K562 (cell line): ENCODE results near the gene KLK3. TPM values are rescaled to one million over a fixed set of nuclear protein-coding genes. Genes with fewer than 3 reads are reported as not detected.
A peak's percentile ranks its signal among the peaks of the same experiment; 100 is the strongest.

ENCODE experiments used
- ARHGAP35 ChIP-seq: fragments of 450-650 bp; IDR thresholded peaks from 2 replicates; pipeline ENCODE4 v1.6.1; 2018; ENCODE audit not compliant: partially characterized antibody
- ASH1L ChIP-seq: fragments of 450-650 bp; IDR thresholded peaks from 2 replicates; pipeline ENCODE4 v1.6.1; 2018; ENCODE audit warnings: borderline replicate concordance, mild to moderate bottlenecking, low read depth; ENCODE audit not compliant: partially characterized antibody
- DPF2 ChIP-seq: fragments of 450-650 bp; IDR thresholded peaks from 2 replicates; pipeline ENCODE4 v1.6.1; 2016
- ELF4 ChIP-seq: fragments of 450-650 bp; formaldehyde crosslinking; IDR thresholded peaks from 2 replicates; pipeline ENCODE4 v1.4.0; 2022; ENCODE audit warnings: missing genetic modification characterization
- RAD51 ChIP-seq: fragments of 450-650 bp; IDR thresholded peaks from 2 replicates; pipeline ENCODE4 v1.7.1; 2016; ENCODE audit warnings: low read depth, mild to moderate bottlenecking, borderline replicate concordance
- RCOR1 ChIP-seq, 2 experiments: IDR thresholded peaks; 2 replicates each; pipeline ENCODE4 v1.6.1; 2012; ENCODE audit warnings: low read depth in 2 of 2, low read length in 2 of 2, borderline replicate concordance in 1 of 2, improper control_type of control experiment in 1 of 2
- SIN3B ChIP-seq: fragments of 450-650 bp; IDR thresholded peaks from 2 replicates; pipeline ENCODE4 v1.6.1; 2017; ENCODE audit warnings: low read depth, mild to moderate bottlenecking, moderate library complexity
- TEAD4 ChIP-seq, 2 experiments: sonication (generic) in 1 of 2; formaldehyde crosslinking in 1 of 2; IDR thresholded peaks; 2 replicates each; pipeline versions ENCODE4 v1.6.1 to v1.8.0; 2012 to 2022; ENCODE audit warnings: borderline replicate concordance in 1 of 2, inconsistent platforms in 1 of 2, low read length in 1 of 2, mild to moderate bottlenecking in 1 of 2, missing genetic modification reagents in 1 of 2
- ZEB2 ChIP-seq: fragments of 450-650 bp; IDR thresholded peaks from 2 replicates; pipeline ENCODE4 v1.6.1; 2016
- ZFP30 ChIP-seq: fragments of 250-450 bp; sonication (Bioruptor Pico); IDR thresholded peaks from 2 replicates; pipeline ENCODE4 v1.8.0; 2022; ENCODE audit warnings: moderate library complexity, mild to moderate bottlenecking, inconsistent platforms, borderline replicate concordance
- polyA plus RNA-seq, 8 experiments: library from polyadenylated mRNA; depleted of rRNA in 4 of 8; stranded (reverse) in 5 of 8; unstranded in 3 of 8; fragments of >200 nt; fragmentation: Nextera tagmentation in 2 of 8; fragmentation: Illumina TruSeq in 1 of 8; extraction: Ambion mirVana in 2 of 8; extraction: Trizol in 1 of 8; gene quantifications; 2 replicates each; pipeline versions ENCODE4 v1.2.1 to v1.2.3, GENCODE V29; 2011 to 2014; ENCODE audit warnings: inconsistent platforms in 1 of 8, missing spikeins in 1 of 8
- total RNA-seq, 7 experiments: library from RNA; depleted of rRNA in 6 of 7; stranded (reverse); fragments of >200 nt in 6 of 7; fragmentation: Illumina TruSeq in 2 of 7; extraction: Trizol in 2 of 7; gene quantifications; 2 replicates each; pipeline versions ENCODE4 v1.2.1 to v1.2.3, GENCODE V29; 2011 to 2021; ENCODE audit warnings: low replicate concordance in 1 of 7
- TF ChIP-seq, protein P1 (sequence below): fragments of 450-650 bp; IDR thresholded peaks from 2 replicates; pipeline ENCODE4 v1.6.1; 2018; ENCODE audit warnings: mild to moderate bottlenecking, low read depth; ENCODE audit not compliant: partially characterized antibody
- TF ChIP-seq, protein P2 (sequence below): sonication (generic); formaldehyde crosslinking; IDR thresholded peaks from 2 replicates; pipeline ENCODE4 v1.8.0; 2022; ENCODE audit warnings: mild to moderate bottlenecking, missing genetic modification reagents
- TF ChIP-seq, protein P3 (sequence below): sonication (generic); formaldehyde crosslinking; IDR thresholded peaks from 2 replicates; pipeline ENCODE4 v1.8.1; 2022; ENCODE audit warnings: missing genetic modification reagents
- TF ChIP-seq, protein P4 (sequence below): sonication (generic); formaldehyde crosslinking; IDR thresholded peaks from 2 replicates; pipeline ENCODE4 v1.8.0; 2022; ENCODE audit warnings: mild to moderate bottlenecking, missing genetic modification reagents
- TF ChIP-seq, protein P5 (sequence below): fragments of 250-450 bp; sonication (Bioruptor Pico); IDR thresholded peaks from 2 replicates; pipeline ENCODE4 v1.8.0; 2022; ENCODE audit warnings: moderate library complexity, mild to moderate bottlenecking, inconsistent platforms

Gene KLK3
- total and polyA plus RNA-seq, 9 of the 15 experiments (the other 6 are each of a cell fraction or from before 2014, with no cell fraction given): not detected

DNA sequence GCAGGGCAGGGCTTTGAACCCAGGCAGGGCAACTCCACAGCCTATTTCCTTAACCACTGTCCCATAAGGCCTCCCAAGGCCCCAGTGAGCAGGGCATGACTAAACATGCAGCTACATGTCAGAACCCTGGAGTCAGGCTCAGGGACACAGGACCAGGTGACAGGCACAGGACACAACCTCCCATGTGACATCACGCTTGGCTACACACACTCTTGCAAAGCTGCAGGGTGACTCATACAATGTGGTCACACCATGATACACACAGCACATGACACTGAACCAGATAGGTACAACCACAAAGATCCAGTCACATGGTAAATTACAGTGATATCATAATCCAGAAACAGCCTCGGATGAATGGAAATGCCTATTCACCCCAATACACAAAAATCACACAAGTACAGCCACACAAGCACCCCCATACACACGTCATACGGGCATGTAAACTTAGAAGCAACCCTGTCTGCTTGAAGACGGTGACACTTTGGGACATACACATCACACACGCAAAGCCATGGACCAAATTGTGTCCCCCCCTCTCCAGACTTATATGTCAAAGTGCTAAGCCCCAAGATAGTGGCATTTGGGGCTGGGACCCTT is 42.0 kb downstream of the KLK3 start (continued):
- TF ChIP-seq, protein P1, sequence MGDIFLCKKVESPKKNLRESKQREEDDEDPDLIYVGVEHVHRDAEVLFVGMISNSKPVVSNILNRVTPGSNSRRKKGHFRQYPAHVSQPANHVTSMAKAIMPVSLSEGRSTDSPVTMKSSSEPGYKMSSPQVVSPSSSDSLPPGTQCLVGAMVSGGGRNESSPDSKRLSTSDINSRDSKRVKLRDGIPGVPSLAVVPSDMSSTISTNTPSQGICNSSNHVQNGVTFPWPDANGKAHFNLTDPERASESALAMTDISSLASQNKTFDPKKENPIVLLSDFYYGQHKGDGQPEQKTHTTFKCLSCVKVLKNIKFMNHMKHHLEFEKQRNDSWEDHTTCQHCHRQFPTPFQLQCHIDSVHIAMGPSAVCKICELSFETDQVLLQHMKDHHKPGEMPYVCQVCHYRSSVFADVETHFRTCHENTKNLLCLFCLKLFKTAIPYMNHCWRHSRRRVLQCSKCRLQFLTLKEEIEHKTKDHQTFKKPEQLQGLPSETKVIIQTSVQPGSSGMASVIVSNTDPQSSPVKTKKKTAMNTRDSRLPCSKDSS: no peak
- TF ChIP-seq ARHGAP35: no peak
- TF ChIP-seq RCOR1 (IDR thresholded peaks at IDR 0.05; ENCODE audit: borderline replicate concordance in 1 of 2, low read depth in 2 of 2, low read length in 2 of 2): peak in 1 of 2 experiments; percentile 43; a peak in 1 of 4 replicates
- TF ChIP-seq, protein P2, sequence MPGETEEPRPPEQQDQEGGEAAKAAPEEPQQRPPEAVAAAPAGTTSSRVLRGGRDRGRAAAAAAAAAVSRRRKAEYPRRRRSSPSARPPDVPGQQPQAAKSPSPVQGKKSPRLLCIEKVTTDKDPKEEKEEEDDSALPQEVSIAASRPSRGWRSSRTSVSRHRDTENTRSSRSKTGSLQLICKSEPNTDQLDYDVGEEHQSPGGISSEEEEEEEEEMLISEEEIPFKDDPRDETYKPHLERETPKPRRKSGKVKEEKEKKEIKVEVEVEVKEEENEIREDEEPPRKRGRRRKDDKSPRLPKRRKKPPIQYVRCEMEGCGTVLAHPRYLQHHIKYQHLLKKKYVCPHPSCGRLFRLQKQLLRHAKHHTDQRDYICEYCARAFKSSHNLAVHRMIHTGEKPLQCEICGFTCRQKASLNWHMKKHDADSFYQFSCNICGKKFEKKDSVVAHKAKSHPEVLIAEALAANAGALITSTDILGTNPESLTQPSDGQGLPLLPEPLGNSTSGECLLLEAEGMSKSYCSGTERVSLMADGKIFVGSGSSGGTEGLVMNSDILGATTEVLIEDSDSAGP (CRISPR knock-in tag): no peak
- peak; percentile 54; the same call in 1 of the 2 replicates for TF ChIP-seq ZEB2
- TF ChIP-seq, protein P3, sequence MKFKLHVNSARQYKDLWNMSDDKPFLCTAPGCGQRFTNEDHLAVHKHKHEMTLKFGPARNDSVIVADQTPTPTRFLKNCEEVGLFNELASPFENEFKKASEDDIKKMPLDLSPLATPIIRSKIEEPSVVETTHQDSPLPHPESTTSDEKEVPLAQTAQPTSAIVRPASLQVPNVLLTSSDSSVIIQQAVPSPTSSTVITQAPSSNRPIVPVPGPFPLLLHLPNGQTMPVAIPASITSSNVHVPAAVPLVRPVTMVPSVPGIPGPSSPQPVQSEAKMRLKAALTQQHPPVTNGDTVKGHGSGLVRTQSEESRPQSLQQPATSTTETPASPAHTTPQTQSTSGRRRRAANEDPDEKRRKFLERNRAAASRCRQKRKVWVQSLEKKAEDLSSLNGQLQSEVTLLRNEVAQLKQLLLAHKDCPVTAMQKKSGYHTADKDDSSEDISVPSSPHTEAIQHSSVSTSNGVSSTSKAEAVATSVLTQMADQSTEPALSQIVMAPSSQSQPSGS (CRISPR knock-in tag): peak; percentile 87; the same call in 1 of the 2 replicates
- TF ChIP-seq ASH1L: no peak
- TF ChIP-seq RAD51: peak; percentile 82
- no peak for TF ChIP-seq SIN3B
- no peak for TF ChIP-seq ZFP30 (CRISPR knock-in tag)
- TF ChIP-seq, protein P4, sequence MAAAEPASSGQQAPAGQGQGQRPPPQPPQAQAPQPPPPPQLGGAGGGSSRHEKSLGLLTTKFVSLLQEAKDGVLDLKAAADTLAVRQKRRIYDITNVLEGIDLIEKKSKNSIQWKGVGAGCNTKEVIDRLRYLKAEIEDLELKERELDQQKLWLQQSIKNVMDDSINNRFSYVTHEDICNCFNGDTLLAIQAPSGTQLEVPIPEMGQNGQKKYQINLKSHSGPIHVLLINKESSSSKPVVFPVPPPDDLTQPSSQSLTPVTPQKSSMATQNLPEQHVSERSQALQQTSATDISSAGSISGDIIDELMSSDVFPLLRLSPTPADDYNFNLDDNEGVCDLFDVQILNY (CRISPR knock-in tag): 0 out of 2 replicates have a peak, but pooled peaks have one; percentile 43
- peak; percentile 73 for TF ChIP-seq DPF2
- TF ChIP-seq, protein P5, sequence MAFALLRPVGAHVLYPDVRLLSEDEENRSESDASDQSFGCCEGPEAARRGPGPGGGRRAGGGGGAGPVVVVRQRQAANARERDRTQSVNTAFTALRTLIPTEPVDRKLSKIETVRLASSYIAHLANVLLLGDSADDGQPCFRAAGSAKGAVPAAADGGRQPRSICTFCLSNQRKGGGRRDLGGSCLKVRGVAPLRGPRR (CRISPR knock-in tag): no peak
- 0 out of 2 replicates have a peak, but pooled peaks have one; percentile 41 for TF ChIP-seq ELF4 (CRISPR knock-in tag)
- peak; percentile 68; the same call in 1 of the 2 replicates for TF ChIP-seq TEAD4 (IDR thresholded peaks at IDR 0.05; ENCODE audit: low read length)
- TF ChIP-seq TEAD4 (CRISPR knock-in tag; IDR thresholded peaks at IDR 0.05; ENCODE audit: borderline replicate concordance): no peak
